Uterus (tissue), 4 donors: ENCODE data around the gene MDFIC. TPM values are rescaled to one million over a fixed set of nuclear protein-coding genes. Genes with fewer than 3 reads are reported as not detected.

ENCODE experiments used
- DNase-seq, 2 donors: peaks; one replicate each; pipeline ENCODE4 v3.0.0-alpha.2; 2019 to 2020
- H3K27ac ChIP-seq, 2 donors: fragments of 200-600 bp; sonication (generic); 1 replicate in 1 of 2; 2 replicates in 1 of 2; pipeline ENCODE4 v1.5.1; 2016 to 2018
- H3K27me3 ChIP-seq, 2 donors: fragments of 200-600 bp; sonication (generic); one replicate each; pipeline ENCODE4 v1.5.1; 2018 to 2019; ENCODE audit warnings: control low read depth in 1 of 2
- H3K36me3 ChIP-seq, 2 donors: fragments of 200-600 bp; sonication (generic); one replicate each; pipeline ENCODE4 v1.5.1; 2019; ENCODE audit warnings: control low read depth in 1 of 2
- H3K4me1 ChIP-seq, 2 donors: fragments of 200-600 bp; sonication (generic); one replicate each; pipeline ENCODE4 v1.5.1; 2018 to 2019; ENCODE audit warnings: control low read depth in 1 of 2
- H3K4me3 ChIP-seq, 2 donors: fragments of 200-600 bp; sonication (generic); 1 replicate in 1 of 2; 2 replicates in 1 of 2; pipeline ENCODE4 v1.5.1; 2018 to 2019; ENCODE audit warnings: mild to moderate bottlenecking in 1 of 2
- H3K9me3 ChIP-seq, 2 donors: fragments of 200-600 bp; sonication (generic); one replicate each; pipeline ENCODE4 v1.5.1; 2019; ENCODE audit warnings: control low read depth in 1 of 2
- POLR2A ChIP-seq, 2 donors: fragments of 450-650 bp; IDR thresholded peaks; one replicate each; pipeline ENCODE4 v1.6.1; 2016; ENCODE audit warnings: antibody characterized with exemption in 2 of 2, mild to moderate bottlenecking in 1 of 2, moderate library complexity in 1 of 2
- intact Hi-C: fragments of 100-400 bp; cut with DNase I; formaldehyde crosslinking; loops from one replicate; pipeline ENCODE4 v1.15.1; 2023; ENCODE audit warnings: low total_unique reads
- total RNA-seq, 4 donors: library from RNA; depleted of rRNA in 3 of 4; stranded (reverse); fragments of >200 nt in 3 of 4; gene quantifications; one replicate each; pipeline versions ENCODE4 v1.1.0 to v1.2.4, GENCODE V29; 2014 to 2023
- TF ChIP-seq, protein P1 (sequence below), 4 experiments: fragments of 200-600 bp in 2 of 4; fragments of 450-650 bp in 2 of 4; sonication (generic) in 2 of 4; IDR thresholded peaks; one replicate each; pipeline ENCODE4 v1.5.1; 2016 to 2019; ENCODE audit warnings: antibody characterized with exemption in 4 of 4, mild to moderate bottlenecking in 2 of 4, moderate library complexity in 1 of 4
- donor health status: DM: yes; HTN: yes; CAD: no.

MDFIC gene
- total RNA-seq, 4 donors from 2014 or later = 35.8 to 79.2 (median 66.1) TPM

DNA sequence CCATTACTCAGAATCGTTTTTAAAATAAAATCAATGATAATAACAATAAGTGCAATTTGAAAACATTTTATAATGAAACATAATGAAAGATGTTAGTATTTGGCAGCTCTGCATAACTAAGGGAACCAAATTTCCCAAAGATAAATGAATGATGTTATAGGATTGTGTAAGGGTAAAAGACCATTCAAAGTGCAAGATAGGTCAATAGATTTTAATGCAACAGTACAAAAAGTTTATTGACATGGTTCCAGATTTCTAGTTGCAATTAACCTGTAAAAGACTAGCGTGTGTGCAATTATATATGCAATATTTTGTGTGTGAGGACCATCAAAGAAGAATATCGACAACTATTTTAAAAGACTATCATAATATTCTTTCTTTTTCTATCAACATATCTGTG is 122.3 kb downstream of the MDFIC start:
- no peak for DNase-seq
- H3K36me3 ChIP-seq = no peaks in the 10 kb centered on the region
- no peaks in the 10 kb centered on the region for H3K9me3 ChIP-seq
- no peak for TF ChIP-seq POLR2A (IDR thresholded peaks at IDR 0.05)
- TF ChIP-seq, protein P1, sequence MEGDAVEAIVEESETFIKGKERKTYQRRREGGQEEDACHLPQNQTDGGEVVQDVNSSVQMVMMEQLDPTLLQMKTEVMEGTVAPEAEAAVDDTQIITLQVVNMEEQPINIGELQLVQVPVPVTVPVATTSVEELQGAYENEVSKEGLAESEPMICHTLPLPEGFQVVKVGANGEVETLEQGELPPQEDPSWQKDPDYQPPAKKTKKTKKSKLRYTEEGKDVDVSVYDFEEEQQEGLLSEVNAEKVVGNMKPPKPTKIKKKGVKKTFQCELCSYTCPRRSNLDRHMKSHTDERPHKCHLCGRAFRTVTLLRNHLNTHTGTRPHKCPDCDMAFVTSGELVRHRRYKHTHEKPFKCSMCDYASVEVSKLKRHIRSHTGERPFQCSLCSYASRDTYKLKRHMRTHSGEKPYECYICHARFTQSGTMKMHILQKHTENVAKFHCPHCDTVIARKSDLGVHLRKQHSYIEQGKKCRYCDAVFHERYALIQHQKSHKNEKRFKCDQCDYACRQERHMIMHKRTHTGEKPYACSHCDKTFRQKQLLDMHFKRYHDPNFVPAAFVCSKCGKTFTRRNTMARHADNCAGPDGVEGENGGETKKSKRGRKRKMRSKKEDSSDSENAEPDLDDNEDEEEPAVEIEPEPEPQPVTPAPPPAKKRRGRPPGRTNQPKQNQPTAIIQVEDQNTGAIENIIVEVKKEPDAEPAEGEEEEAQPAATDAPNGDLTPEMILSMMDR (IDR thresholded peaks at IDR 0.05) = no peak
- no peaks in the 10 kb centered on the region for H3K4me1 ChIP-seq
- no peaks in the 10 kb centered on the region for H3K27me3 ChIP-seq
- no peak overlapping the region for H3K27ac ChIP-seq
- H3K4me3 ChIP-seq = no peak overlapping the region
- intact Hi-C loops = no loop called here

DNA sequence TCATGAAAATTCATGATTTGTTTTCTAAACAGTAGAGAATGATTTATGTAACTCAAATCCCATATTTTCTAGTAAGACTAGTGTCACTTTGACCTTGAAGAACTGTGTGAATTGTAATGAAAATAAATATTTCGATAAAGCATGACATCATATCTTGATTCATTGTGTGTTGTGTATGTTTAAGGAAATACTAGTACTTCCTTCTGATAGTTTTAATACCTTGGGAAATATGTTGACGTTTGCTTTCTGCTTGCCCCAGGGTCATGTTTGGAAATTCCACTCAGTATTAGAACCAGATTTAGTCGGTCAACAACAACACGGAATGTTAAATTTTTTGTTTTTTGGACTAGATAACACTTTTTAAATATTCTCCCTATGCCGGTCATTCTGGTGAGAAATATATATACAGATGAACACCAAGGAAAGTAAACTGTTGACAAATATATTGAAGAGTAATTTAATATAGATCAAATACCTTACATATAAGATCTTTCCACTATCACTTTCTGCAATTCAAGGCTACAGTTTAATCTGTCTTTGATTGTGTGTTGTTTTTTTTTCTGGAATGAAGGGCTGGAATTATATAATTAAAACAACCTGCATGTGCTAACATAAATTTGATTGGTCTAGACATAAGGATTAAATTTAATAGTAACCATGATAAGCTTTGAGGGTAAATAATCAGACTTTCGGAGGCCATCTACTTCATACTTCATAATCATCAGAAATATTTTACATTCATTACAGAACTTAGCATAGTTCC is 126.2 kb downstream of the MDFIC start:
- intact Hi-C loops = no loop called here
- no peaks in the 10 kb centered on the region for H3K36me3 ChIP-seq
- H3K4me1 ChIP-seq = no peaks in the 10 kb centered on the region
- H3K27ac ChIP-seq = no peak overlapping the region
- no peaks in the 10 kb centered on the region for H3K9me3 ChIP-seq
- H3K4me3 ChIP-seq = no peak overlapping the region
- DNase-seq = no peak
- H3K27me3 ChIP-seq = no peaks in the 10 kb centered on the region
- TF ChIP-seq, protein P1 (IDR thresholded peaks at IDR 0.05) = no peak
- TF ChIP-seq POLR2A (IDR thresholded peaks at IDR 0.05) = no peak

DNA sequence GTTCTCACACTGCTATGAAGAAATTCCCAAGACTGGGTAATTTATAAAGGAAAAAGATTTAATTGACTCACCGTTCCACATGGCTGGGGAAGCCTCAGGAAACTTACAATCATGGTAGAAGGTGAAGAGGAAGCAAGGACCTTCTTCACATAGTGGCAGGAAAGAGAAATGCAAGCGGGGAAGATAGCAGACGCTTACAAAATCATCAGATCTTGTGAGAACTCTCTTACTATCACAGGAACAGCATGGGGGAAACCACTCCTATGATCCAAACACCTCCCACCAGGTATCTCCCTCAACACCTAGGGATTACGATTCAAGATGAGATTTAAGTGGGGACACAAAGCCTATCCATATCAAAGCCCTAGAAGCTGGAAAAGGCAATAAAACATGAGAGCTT is 130.8 kb downstream of the MDFIC start:
- DNase-seq = no peak
- H3K4me3 ChIP-seq = no peak overlapping the region
- no peak overlapping the region for H3K27ac ChIP-seq
- TF ChIP-seq POLR2A (IDR thresholded peaks at IDR 0.05) = no peak
- TF ChIP-seq, protein P1 (IDR thresholded peaks at IDR 0.05) = no peak
- no peaks in the 10 kb centered on the region for H3K27me3 ChIP-seq
- H3K4me1 ChIP-seq = no peaks in the 10 kb centered on the region
- no peaks in the 10 kb centered on the region for H3K9me3 ChIP-seq
- H3K36me3 ChIP-seq = no peaks in the 10 kb centered on the region
- intact Hi-C loops = no loop called here

DNA sequence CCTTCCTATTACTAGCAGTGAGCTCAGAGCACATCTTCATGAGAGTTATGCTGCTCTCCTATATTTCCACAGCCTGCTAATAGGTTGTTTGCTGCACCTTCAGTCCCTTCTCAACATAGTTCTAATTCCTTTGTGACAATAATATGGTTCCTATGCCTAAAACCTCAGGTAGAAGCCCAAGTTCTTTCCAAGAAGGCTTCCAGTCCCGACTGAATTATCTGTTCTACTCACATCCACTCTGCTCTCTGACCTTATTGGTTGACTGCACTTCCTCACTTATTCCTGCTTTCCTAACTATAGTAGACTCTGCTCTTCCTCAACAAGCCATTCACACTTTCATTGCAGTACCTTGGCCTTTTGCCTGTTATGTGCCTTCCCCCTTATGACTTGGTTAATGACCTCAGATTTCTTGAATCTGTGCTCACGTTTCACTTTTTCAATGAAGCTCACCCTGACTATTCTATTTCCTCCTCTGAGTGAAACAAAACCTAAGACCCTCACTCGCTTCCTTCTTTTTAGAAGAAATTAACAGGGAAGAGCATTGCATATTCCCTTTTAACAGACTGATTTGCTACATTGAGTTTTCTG is 132.7 kb downstream of the MDFIC start:
- no peak for TF ChIP-seq POLR2A (IDR thresholded peaks at IDR 0.05)
- TF ChIP-seq, protein P1 (IDR thresholded peaks at IDR 0.05) = no peak
- Histone ChIP-seq H3K36me3 (no peaks in the 10 kb centered on the region), H3K27me3 (no peaks in the 10 kb centered on the region), H3K4me1 (no peaks in the 10 kb centered on the region), H3K4me3 (no peak overlapping the region), H3K27ac (no peak overlapping the region), H3K9me3 (no peaks in the 10 kb centered on the region)
- intact Hi-C loops = no loop called here
- DNase-seq = no peak

DNA sequence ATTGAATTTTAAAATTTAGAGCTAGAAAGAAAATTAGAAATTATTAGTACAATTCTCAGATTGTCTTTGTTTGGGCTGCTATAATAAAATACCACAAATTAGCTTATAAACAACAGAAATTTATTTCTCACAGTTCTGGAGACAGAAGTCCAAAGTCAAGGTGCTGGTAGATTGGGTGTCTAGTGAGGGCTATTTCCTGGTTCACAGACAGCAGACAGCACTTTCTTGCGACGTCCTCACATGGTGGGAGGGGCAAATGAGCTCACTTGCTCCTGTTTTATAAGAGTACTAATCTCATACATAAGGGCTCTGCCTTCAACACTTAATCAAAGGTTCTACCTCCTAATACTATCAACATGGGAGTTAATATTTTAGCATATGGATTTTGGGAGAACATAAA is 134.1 kb downstream of the MDFIC start:
- no peaks in the 10 kb centered on the region for H3K4me1 ChIP-seq
- DNase-seq = no peak
- no peak for TF ChIP-seq POLR2A (IDR thresholded peaks at IDR 0.05)
- TF ChIP-seq, protein P1 (IDR thresholded peaks at IDR 0.05) = no peak
- H3K9me3 ChIP-seq = no peaks in the 10 kb centered on the region
- no peaks in the 10 kb centered on the region for H3K36me3 ChIP-seq
- H3K27me3 ChIP-seq = no peaks in the 10 kb centered on the region
- intact Hi-C loops = no loop called here
- no peak overlapping the region for H3K4me3 ChIP-seq
- no peak overlapping the region for H3K27ac ChIP-seq
